GM12864 (cell line): ENCODE measurements around the gene EEF1A2.

ENCODE experiments used
- DNase-seq: peaks from one replicate; pipeline ENCODE4 v3.0.0-alpha.2; 2011; ENCODE audit warnings: low read depth
- H3K4me3 ChIP-seq: 2 replicates; pipeline ENCODE4 v1.5.1; 2011; ENCODE audit warnings: mild to moderate bottlenecking, low read depth, low read length, control low read depth
- CTCF ChIP-seq: IDR thresholded peaks from 2 replicates; pipeline ENCODE4 v1.5.1; 2011; ENCODE audit warnings: low read depth, mild to moderate bottlenecking, moderate library complexity, low read length, control low read depth, inconsistent platforms; ENCODE audit errors: missing control alignments

EEF1A2 gene

GRCh38 chr20:63448031-63448430 is 50.9 kb downstream of the EEF1A2 start:
- no peak for DNase-seq
- TF ChIP-seq CTCF = no peak
- no peak overlapping the region for H3K4me3 ChIP-seq

- DNase-seq = no peak
- TF ChIP-seq CTCF = no peak
- H3K4me3 ChIP-seq = no peak overlapping the region
Measured at GRCh38 chr20:63447320-63447719, 51.6 kb downstream of the EEF1A2 start.

GRCh38 chr20:63446216-63447024 is 52.5 kb downstream of the EEF1A2 start:
- H3K4me3 ChIP-seq = no peak overlapping the region
- DNase-seq = no peak
- no peak for TF ChIP-seq CTCF

- TF ChIP-seq CTCF = no peak
- no peak for DNase-seq
- no peak overlapping the region for H3K4me3 ChIP-seq
Measured at GRCh38 chr20:63445075-63445734, 53.7 kb downstream of the EEF1A2 start.

GRCh38 chr20:63444548-63444947 is 54.3 kb downstream of the EEF1A2 start:
- DNase-seq = no peak
- no peak overlapping the region for H3K4me3 ChIP-seq
- no peak for TF ChIP-seq CTCF

- H3K4me3 ChIP-seq = no peak overlapping the region
- TF ChIP-seq CTCF = no peak
- no peak for DNase-seq
Measured at GRCh38 chr20:63443606-63444395, 55.1 kb downstream of the EEF1A2 start.
